Pulmonary artery endothelial cell (primary cell): ENCODE measurements around the gene AKAP11. TPM values are rescaled to one million over a fixed set of nuclear protein-coding genes. Genes with fewer than 3 reads are reported as not detected.
"Not testable (repeated sequence)": the region's sequence is repeated elsewhere in the genome, so short reads cannot be mapped to it uniquely, and the experiment has no call there.

ENCODE experiments used
- DNase-seq: peaks from one replicate; pipeline ENCODE4 v3.0.0-alpha.2; 2011; ENCODE audit warnings: low read depth, low spot score
- total RNA-seq: library from RNA; depleted of rRNA; stranded (reverse); fragments of >200 nt; gene quantifications from 2 replicates; pipeline ENCODE4 v1.2.3, GENCODE V29; 2014

Gene AKAP11
- total RNA-seq: 15.2 and 21.6 TPM in 2 replicates

- peak; percentile 3 for DNase-seq
Measured at GRCh38 chr13:42272115-42272803, at the start of gene AKAP11. Gene AKAP11 (plus strand): TSS chr13:42272152. CDS start chr13:42286349, 14,197 bp downstream.

GRCh38 chr13:42223681-42224080 lies 48.3 kb upstream of the AKAP11 start:
- no peak for DNase-seq

GRCh38 chr13:42225051-42225450 lies 46.9 kb upstream of the AKAP11 start:
- no peak for DNase-seq

- DNase-seq: not testable (repeated sequence)
Measured at GRCh38 chr13:42226759-42227158, 45.2 kb upstream of the AKAP11 start.

- no peak for DNase-seq
Measured at GRCh38 chr13:42228527-42228926, 43.4 kb upstream of the AKAP11 start.

- no peak for DNase-seq
Measured at GRCh38 chr13:42229287-42229686, 42.7 kb upstream of the AKAP11 start.

GRCh38 chr13:42232671-42233070 lies 39.3 kb upstream of the AKAP11 start:
- DNase-seq: no peak

GRCh38 chr13:42233726-42234125 lies 38.2 kb upstream of the AKAP11 start:
- no peak for DNase-seq

GRCh38 chr13:42239161-42239560 lies 32.8 kb upstream of the AKAP11 start:
- DNase-seq: no peak

- no peak for DNase-seq
Measured at GRCh38 chr13:42239644-42240043, 32.3 kb upstream of the AKAP11 start.

- DNase-seq: no peak
Measured at GRCh38 chr13:42246541-42246940, 25.4 kb upstream of the AKAP11 start.

GRCh38 chr13:42247883-42248282 lies 24.1 kb upstream of the AKAP11 start:
- DNase-seq: no peak

- no peak for DNase-seq
Measured at GRCh38 chr13:42255886-42256285, 16.1 kb upstream of the AKAP11 start.

- no peak for DNase-seq
Measured at GRCh38 chr13:42258747-42259146, 13.2 kb upstream of the AKAP11 start.

GRCh38 chr13:42259515-42259914 lies 12.4 kb upstream of the AKAP11 start:
- DNase-seq: no peak

- no peak for DNase-seq
Measured at GRCh38 chr13:42260903-42261654, 10.9 kb upstream of the AKAP11 start.

- DNase-seq: peak; percentile 71
Measured at GRCh38 chr13:42266473-42266872, 5.5 kb upstream of the AKAP11 start.

GRCh38 chr13:42270160-42270856 lies 1.6 kb upstream of the AKAP11 start:
- DNase-seq: no peak

- no peak for DNase-seq
Measured at GRCh38 chr13:42270857-42271215, 1.1 kb upstream of the AKAP11 start.

GRCh38 chr13:42271337-42272114 lies 426 bp upstream of the AKAP11 start:
- peak; percentile 92 for DNase-seq

GRCh38 chr13:42272804-42273175 lies 838 bp downstream of the AKAP11 start:
- no peak for DNase-seq
